Dermis microvascular lymphatic vessel endothelial cell (primary cell): ENCODE measurements around the gene GLB1L3. TPM values are rescaled to one million over a fixed set of nuclear protein-coding genes. Genes with fewer than 3 reads are reported as not detected.

Source experiments
- DNase-seq, 2 donors: peaks; one replicate each; pipeline versions ENCODE4 v3.0.0 to v3.0.0-alpha.2; 2010; ENCODE audit warnings: low read depth in 2 of 2
- total RNA-seq: library from RNA; depleted of rRNA; stranded (reverse); fragments of >200 nt; gene quantifications from 2 replicates; pipeline ENCODE4 v1.2.1, GENCODE V29; 2014

GLB1L3 gene
- total RNA-seq, 1 donor from 2014 or later = not detected

- DNase-seq = no peak
Measured at GRCh38 chr11:134361661-134362060, 85.5 kb downstream of the GLB1L3 start.

DNA sequence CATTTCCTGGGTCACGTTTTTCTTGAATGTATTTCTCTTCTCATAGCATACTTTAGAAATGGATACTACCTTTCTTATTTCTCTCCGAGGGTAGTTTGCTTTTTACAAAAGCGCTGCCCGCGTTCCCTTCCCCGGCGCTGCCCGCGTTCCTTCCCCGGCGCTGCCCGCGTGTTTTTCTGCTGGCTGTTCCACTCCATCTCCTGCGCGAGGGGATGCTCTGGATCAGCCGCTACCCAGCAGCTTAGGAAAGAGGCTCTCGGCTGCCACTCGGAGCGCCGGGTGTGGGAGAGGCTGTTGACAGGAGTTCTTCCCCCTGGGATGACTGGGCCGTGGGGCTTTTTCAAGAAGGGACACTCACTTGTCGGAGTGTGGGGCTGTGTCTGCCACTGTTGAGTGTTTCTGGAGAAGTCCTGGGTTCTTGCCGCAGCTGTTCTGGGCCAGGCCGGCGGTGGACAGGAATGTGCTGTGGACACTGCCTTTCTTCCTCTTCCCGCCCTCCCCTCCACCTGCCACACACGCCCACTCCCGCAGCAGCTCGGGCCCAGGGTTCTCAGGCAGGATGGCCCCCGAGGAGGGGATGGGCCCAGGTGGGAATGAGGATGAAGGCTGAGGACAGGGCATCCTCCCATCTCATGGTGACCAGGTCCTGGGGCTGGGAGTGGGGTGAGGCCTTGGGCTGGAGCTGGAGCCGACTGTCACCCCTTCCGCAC, 86.2 kb downstream of the GLB1L3 start:
- DNase-seq = no peak

DNA sequence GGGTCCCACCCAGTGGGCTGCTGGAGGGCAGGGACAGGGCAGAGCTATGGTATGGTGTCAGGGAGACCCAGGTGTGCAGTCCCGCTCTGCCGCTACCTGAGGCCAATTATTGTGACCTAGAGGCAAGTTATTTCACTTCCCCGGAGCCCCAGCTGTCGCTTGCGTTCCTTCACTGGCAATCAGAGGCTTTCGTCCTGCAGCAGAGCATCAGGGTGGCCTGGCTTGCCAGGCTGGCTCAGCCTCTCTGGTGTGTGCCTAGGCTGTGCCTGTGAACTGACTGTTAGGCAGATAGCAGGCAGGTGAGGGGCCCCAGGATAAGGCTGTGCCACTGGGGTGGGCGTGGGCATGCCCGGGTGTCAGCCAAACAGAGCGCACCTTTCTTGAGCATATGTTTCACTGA, 87.0 kb downstream of the GLB1L3 start:
- no peak for DNase-seq

GRCh38 chr11:134363592-134363991, 87.4 kb downstream of the GLB1L3 start:
- no peak for DNase-seq

GRCh38 chr11:134364261-134364660, 88.1 kb downstream of the GLB1L3 start:
- no peak for DNase-seq

DNA sequence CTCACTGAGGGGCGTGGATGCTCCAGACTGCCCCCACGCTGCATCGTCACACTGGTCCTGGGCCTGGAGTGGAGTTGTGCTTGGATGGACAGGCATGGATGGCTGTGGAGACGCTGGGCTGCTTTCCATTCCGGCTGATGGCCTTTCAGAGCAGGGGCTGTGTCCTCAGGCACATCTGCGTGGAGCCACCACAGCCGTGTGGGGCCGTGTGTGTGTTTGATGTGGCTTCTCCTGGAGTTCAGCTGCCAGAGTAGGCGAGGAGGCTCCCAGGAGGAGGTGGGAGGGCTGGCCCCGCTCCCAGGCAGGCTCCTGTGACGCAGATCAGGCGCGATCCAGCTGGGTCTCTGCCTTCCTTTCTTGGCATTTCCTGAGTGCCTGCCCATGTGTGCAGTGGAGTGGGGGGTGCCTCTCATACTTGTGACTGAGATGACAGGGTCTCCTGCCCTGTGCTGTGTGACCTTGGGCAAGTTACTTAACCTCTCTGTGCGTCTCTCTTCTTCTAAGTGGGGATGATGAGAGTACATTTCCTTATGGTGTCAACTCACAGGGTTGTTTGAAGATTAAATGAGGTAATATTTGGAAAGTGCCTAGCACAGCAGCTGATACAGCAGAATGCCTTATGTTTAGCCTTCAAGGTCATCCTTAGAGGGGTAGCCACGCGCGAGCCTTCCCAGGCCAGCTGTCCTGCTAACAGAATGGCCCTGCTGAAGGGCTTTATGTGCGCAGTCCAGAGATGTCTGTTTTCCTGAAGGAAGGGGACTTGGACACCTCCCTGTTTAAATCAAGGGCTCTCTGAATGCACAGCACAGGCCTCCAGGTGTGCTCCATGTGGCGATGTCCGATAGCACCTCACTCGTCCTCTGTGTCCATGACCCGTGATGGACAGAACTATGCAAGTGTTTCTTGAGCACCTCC, 89.1 kb downstream of the GLB1L3 start:
- no peak for DNase-seq

GRCh38 chr11:134366254-134366653, 90.1 kb downstream of the GLB1L3 start:
- no peak for DNase-seq

DNA sequence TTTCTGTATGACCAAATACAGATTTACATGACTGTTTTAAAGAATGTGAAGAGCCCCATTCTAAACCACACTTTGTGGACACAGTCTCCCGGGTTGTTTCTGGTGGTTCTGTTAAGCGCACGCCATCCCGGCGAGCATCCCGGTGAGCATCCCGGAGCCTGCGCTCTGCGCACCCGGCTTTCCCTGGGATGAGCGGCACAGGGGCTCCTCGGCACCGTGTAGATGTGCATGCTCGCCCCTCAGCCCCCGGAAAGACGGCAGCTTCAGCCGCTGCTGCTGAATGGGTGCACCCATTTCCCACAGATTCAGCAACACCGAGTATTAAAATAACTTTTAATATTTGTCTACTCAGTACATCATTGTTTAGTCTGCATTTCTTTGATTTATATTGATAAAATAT, 91.6 kb downstream of the GLB1L3 start:
- no peak for DNase-seq

Other genes starting within 250 kb of the GLB1L3 start
- gene JAM3, start 207.3 kb upstream of the GLB1L3 start, total RNA-seq = 8.6 and 15.8 TPM in 2 replicates
- 17.8 and 19.0 TPM in 2 replicates for gene NCAPD3, start 52.4 kb upstream of the GLB1L3 start, total RNA-seq
- gene VPS26B, start 51.7 kb upstream of the GLB1L3 start, total RNA-seq = 20.4 and 28.1 TPM in 2 replicates
- 43.5 and 52.0 TPM in 2 replicates for gene THYN1, start 23.0 kb upstream of the GLB1L3 start, total RNA-seq
- gene ACAD8, start 22.8 kb upstream of the GLB1L3 start, total RNA-seq = 18.4 and 19.8 TPM in 2 replicates
- gene GLB1L2, start 55.6 kb downstream of the GLB1L3 start, total RNA-seq = 0.25 and 0.39 TPM in 2 replicates
- not detected in 2 replicates for gene B3GAT1, start 135.9 kb downstream of the GLB1L3 start, total RNA-seq